Measurements from ENCODE around the gene PLPP4. TPM values are rescaled to one million over a fixed set of nuclear protein-coding genes. Genes with fewer than 3 reads are reported as not detected.

Gene PLPP4
- total and polyA plus RNA-seq, 2 donors (not counting 3 experiments of a cell fraction or from before 2014, with no cell fraction given): 15.5 to 36.4 TPM

DNA sequence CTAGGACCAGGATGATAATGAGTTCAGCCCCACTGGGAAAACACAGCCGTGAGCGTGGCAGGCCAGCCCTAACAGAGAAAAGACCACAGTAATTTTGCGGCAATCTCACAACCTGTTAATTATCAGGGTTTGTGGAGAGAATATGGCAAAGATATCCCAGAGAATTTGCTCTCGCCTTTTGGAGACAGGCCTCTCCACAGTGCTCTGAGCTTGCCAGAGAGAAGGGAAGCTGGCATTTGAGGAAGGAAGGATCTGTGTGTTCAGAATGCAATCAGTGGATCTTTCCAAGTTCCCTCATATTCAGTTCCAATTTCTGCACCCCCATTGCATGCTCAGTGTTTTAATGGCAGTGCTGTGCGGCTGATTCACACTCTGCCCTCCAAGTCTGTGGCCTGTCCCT is 60.2 kb downstream of the PLPP4 start:
- no peaks in the 10 kb centered on the region for H3K4me1 ChIP-seq (ENCODE audit: control insufficient read depth, extremely low read depth, insufficient read depth, low read length)
- no peaks in the 10 kb centered on the region for H4K20me1 ChIP-seq (replicated peaks; ENCODE audit: control insufficient read depth, extremely low read depth, insufficient read depth, low read length)
- ChIA-PET CTCF (no interaction called here), POLR2A (no interaction called here)
- TF ChIP-seq, protein P1, sequence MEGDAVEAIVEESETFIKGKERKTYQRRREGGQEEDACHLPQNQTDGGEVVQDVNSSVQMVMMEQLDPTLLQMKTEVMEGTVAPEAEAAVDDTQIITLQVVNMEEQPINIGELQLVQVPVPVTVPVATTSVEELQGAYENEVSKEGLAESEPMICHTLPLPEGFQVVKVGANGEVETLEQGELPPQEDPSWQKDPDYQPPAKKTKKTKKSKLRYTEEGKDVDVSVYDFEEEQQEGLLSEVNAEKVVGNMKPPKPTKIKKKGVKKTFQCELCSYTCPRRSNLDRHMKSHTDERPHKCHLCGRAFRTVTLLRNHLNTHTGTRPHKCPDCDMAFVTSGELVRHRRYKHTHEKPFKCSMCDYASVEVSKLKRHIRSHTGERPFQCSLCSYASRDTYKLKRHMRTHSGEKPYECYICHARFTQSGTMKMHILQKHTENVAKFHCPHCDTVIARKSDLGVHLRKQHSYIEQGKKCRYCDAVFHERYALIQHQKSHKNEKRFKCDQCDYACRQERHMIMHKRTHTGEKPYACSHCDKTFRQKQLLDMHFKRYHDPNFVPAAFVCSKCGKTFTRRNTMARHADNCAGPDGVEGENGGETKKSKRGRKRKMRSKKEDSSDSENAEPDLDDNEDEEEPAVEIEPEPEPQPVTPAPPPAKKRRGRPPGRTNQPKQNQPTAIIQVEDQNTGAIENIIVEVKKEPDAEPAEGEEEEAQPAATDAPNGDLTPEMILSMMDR (IDR thresholded peaks at IDR 0.05; ENCODE audit: extremely low read depth in 1 of 2, insufficient read depth in 1 of 2, low read depth in 1 of 2, low read length in 2 of 2): no peak
- TF ChIP-seq POLR2A (IDR thresholded peaks at IDR 0.05; ENCODE audit: low read depth, low read length) (no peak), EZH2 (IDR thresholded peaks at IDR 0.05; ENCODE audit: borderline replicate concordance, low read depth, low read length, severe bottlenecking) (no peak), POLR2AphosphoS5 (IDR thresholded peaks at IDR 0.05; ENCODE audit: insufficient read depth, low read depth, low read length) (no peak), MYC (IDR thresholded peaks at IDR 0.05; ENCODE audit: low read depth, low read length) (no peak), JUN (IDR thresholded peaks at IDR 0.05; ENCODE audit: borderline replicate concordance, insufficient read depth, insufficient read length, low read depth) (no peak), GATA2 (IDR thresholded peaks at IDR 0.05; ENCODE audit: insufficient read depth, insufficient read length, low read depth, low read length) (no peak), FOS (IDR thresholded peaks at IDR 0.05; ENCODE audit: borderline replicate concordance, insufficient read depth, low read length) (no peak)
- TF ChIP-seq, protein P2, sequence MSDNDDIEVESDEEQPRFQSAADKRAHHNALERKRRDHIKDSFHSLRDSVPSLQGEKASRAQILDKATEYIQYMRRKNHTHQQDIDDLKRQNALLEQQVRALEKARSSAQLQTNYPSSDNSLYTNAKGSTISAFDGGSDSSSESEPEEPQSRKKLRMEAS (IDR thresholded peaks at IDR 0.05; ENCODE audit: insufficient read depth, insufficient read length): no peak
- intact Hi-C loops (cut with micrococcal nuclease) (no loop called here), dilution Hi-C loops (cut with MboI; ENCODE audit: extremely low pct_ligation_motif_present, low sequenced_read_pairs) (no loop called here)
- no peak overlapping the region for H2AFZ ChIP-seq (ENCODE audit: low read depth, low read length)
- H3K9ac ChIP-seq (replicated peaks; ENCODE audit: extremely low read depth, insufficient read depth, low read length): no peak overlapping the region
- H3K9me3 ChIP-seq (replicated peaks; ENCODE audit: control insufficient read depth, insufficient read depth, low read length): no peaks in the 10 kb centered on the region
- H3K36me3 ChIP-seq (ENCODE audit: control insufficient read depth in 2 of 2, extremely low read depth in 1 of 2, insufficient read depth in 2 of 2, low read length in 2 of 2): no peaks in the 10 kb centered on the region
- no peak for FAIRE-seq
- H3K27me3 ChIP-seq (ENCODE audit: control insufficient read depth in 2 of 2, insufficient read depth in 2 of 2, low read length in 2 of 2): no peaks in the 10 kb centered on the region
- no peak overlapping the region for H3K4me2 ChIP-seq (ENCODE audit: insufficient read depth, low read length)
- no TSS peak for BruUV-seq (replicated peaks)
- DNase-seq (ENCODE audit: low read depth, low spot score): no peak
- H3K79me2 ChIP-seq (ENCODE audit: control insufficient read depth, insufficient read depth, low read length): no peaks in the 10 kb centered on the region
- no peak overlapping the region for H3K4me3 ChIP-seq (replicated peaks in 1 of 3; ENCODE audit: insufficient read depth in 1 of 3, low read depth in 1 of 3, low read length in 3 of 3)
- no peaks in the 10 kb centered on the region for H3K9me1 ChIP-seq (replicated peaks; ENCODE audit: control insufficient read depth, extremely low read depth, insufficient read depth, low read length)
- no peak overlapping the region for H3K27ac ChIP-seq (ENCODE audit: insufficient read depth, low read depth, low read length)
